Measurements from ENCODE around the gene OR2AG1.

OR2AG1 gene

DNA sequence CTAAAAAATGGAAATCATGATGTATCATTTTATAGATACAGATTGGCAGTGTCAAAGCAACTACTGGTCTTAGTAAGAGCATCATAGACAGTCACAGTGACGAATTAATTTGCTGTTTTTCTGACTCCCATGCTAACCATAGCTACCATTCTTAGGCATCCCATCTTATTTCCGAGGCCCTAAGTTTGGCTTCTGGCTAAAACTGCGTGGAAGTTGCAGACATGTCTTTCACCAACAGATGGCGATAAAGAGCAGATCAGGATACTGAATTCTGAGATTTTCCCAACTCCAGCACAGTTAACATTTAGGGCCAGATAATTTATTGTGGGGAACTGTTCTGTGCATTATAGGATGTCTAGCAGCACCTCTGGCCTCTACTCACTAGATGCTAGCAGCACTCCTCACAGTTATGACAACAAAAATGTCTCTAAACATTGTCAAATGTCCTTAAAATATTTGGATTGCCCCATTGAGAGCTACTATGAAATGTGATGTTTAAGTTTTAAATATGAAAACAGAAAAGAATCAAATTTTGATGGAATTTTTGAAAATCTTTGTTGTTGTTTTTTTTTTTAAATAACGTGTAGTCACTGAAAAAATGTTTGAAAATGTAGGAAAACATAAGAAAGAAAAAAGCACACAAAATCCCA lies 27.4 kb upstream of the OR2AG1 start:
- no peak for TF ChIP-seq CEBPB (IDR thresholded peaks at IDR 0.05)
- TF ChIP-seq CREB1 (IDR thresholded peaks at IDR 0.05; ENCODE audit: low read depth) = no peak
- peak; percentile 25; the same call in 1 of the 2 replicates for TF ChIP-seq RAD21 (IDR thresholded peaks at IDR 0.05; ENCODE audit: low read depth)

DNA sequence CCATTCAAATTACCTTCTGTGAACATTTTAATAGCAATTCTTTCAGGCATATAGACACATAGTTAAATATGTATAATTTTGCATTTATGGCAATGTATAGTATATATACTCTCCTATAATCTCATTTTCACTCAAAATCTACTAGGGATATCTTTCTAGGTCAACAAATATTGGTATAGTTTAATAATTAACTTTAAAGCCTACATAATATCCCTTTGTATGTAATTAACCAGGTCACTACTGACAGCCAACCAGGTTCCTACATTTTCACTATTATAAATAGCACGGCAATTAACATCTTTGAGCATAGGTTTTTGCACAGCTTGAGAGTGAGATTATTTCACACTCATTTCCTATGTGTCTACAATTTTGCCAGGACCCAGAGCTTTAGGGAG lies 26.9 kb upstream of the OR2AG1 start:
- no peak for TF ChIP-seq FOXM1 (IDR thresholded peaks at IDR 0.05; ENCODE audit: borderline replicate concordance, low read depth)
- TF ChIP-seq NFIC (IDR thresholded peaks at IDR 0.05) = no peak

DNA sequence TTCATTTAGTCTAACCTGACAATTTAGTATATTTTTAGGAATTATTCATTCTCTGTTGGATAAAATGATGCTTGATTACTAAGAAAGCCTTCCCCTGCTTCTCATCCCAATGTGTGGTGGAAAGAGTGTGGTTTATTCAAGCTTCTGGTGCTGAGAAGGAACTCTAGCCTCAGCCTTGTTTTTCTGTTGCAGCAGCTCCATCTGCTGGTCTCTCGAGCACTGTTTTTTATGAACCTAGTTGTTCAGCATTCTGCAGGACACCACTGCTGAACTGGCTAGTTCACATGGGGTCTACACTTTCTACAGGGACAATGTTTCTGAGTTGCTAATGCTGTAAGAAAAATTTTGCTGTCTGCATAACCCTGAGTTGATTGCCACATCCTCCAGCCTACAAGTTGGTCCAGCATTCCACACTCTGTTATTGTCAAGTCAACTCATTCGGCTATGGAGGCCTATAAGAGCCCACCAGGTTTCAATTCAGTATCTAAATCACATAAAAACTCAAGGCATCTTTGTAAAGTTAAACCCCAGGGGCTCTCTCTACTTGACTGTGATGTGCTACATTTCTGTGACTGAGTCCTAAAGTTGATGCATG lies 25.4 kb upstream of the OR2AG1 start:
- TF ChIP-seq CREB1 (IDR thresholded peaks at IDR 0.05; ENCODE audit: low read depth) (no peak), RAD21 (IDR thresholded peaks at IDR 0.05; ENCODE audit: low read depth) (peak; percentile 71), NFIC (IDR thresholded peaks at IDR 0.05) (no peak)

DNA sequence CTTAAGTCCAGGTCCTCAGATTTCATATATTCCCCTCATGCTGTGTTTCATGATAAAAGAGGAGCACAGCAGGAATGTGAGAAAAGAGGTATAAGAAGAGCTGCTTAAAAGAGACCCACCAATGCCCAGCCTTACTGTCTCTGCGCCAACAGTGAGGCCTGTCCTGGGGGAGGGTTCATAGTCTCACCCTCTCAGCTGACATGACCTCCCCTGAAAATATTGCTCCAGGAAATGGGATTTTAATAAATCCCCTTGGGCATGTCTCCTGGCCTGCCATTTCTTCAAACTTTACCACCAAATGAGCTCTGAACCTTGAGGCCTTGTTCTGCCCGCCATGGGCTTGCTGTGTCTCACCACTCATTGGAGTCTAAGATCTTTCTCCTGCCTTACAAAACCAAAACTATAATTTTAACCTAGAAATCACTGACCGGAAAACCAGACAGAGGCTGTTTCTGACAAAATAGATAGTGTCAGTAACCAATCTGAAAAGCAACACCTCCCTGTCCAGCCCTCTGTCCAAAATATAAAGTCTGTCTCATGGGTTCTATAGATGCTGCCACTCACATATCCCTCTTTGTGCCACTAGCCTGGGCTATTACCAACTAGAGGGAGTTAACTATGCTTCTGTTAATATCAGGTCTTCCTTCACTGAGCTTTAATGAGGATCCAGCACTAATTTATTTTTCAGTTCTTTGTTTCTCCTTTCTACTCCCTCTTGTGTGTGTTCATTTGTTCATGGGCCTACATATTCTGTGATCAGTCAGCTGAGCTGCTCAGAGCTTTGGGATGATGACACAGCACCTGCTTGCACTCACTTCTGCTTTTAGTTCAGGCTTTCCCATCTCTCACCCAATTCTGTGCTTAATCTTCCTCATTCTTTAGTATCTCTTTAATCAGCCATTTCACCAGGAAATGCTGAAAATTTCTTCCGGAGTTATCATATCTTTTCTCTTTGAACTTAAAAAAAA lies 10.6 kb upstream of the OR2AG1 start, which contains the start of gene OR2AG2:
TSS of gene OR2AG2 (minus strand) at position 51 of the 968 bp plus-strand sequence. CDS start 3,019 bp downstream, outside the sequence.
- no peak for TF ChIP-seq EGR1 (IDR thresholded peaks at IDR 0.05)
- TF ChIP-seq FOXM1 (IDR thresholded peaks at IDR 0.05; ENCODE audit: borderline replicate concordance, low read depth) = no peak
- no peak for TF ChIP-seq ZBTB7A (IDR thresholded peaks at IDR 0.05; ENCODE audit: low read depth)
- TF ChIP-seq, protein P1, sequence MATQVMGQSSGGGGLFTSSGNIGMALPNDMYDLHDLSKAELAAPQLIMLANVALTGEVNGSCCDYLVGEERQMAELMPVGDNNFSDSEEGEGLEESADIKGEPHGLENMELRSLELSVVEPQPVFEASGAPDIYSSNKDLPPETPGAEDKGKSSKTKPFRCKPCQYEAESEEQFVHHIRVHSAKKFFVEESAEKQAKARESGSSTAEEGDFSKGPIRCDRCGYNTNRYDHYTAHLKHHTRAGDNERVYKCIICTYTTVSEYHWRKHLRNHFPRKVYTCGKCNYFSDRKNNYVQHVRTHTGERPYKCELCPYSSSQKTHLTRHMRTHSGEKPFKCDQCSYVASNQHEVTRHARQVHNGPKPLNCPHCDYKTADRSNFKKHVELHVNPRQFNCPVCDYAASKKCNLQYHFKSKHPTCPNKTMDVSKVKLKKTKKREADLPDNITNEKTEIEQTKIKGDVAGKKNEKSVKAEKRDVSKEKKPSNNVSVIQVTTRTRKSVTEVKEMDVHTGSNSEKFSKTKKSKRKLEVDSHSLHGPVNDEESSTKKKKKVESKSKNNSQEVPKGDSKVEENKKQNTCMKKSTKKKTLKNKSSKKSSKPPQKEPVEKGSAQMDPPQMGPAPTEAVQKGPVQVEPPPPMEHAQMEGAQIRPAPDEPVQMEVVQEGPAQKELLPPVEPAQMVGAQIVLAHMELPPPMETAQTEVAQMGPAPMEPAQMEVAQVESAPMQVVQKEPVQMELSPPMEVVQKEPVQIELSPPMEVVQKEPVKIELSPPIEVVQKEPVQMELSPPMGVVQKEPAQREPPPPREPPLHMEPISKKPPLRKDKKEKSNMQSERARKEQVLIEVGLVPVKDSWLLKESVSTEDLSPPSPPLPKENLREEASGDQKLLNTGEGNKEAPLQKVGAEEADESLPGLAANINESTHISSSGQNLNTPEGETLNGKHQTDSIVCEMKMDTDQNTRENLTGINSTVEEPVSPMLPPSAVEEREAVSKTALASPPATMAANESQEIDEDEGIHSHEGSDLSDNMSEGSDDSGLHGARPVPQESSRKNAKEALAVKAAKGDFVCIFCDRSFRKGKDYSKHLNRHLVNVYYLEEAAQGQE (IDR thresholded peaks at IDR 0.05; ENCODE audit: low read depth) = no peak
- TF ChIP-seq TEAD4 (IDR thresholded peaks at IDR 0.05) = no peak
- TF ChIP-seq TAF1 (IDR thresholded peaks at IDR 0.05; ENCODE audit: low read depth) = no peak
- TF ChIP-seq CEBPB (IDR thresholded peaks at IDR 0.05) = no peak
- TF ChIP-seq, protein P2, sequence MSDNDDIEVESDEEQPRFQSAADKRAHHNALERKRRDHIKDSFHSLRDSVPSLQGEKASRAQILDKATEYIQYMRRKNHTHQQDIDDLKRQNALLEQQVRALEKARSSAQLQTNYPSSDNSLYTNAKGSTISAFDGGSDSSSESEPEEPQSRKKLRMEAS (IDR thresholded peaks at IDR 0.05) = no peak
- TF ChIP-seq NFIC (IDR thresholded peaks at IDR 0.05) = no peak
- TF ChIP-seq RAD21 (IDR thresholded peaks at IDR 0.05; ENCODE audit: low read depth) = no peak
- TF ChIP-seq CREB1 (IDR thresholded peaks at IDR 0.05; ENCODE audit: low read depth) = no peak
- TF ChIP-seq, protein P3, sequence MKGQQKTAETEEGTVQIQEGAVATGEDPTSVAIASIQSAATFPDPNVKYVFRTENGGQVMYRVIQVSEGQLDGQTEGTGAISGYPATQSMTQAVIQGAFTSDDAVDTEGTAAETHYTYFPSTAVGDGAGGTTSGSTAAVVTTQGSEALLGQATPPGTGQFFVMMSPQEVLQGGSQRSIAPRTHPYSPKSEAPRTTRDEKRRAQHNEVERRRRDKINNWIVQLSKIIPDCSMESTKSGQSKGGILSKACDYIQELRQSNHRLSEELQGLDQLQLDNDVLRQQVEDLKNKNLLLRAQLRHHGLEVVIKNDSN (IDR thresholded peaks at IDR 0.05) = no peak
- TF ChIP-seq EP300 (IDR thresholded peaks at IDR 0.05; ENCODE audit: borderline replicate concordance) = no peak
- no peak for TF ChIP-seq TCF12 (IDR thresholded peaks at IDR 0.05; ENCODE audit: low read depth)
- TF ChIP-seq YY1 (IDR thresholded peaks at IDR 0.05; ENCODE audit: low read depth) = no peak

DNA sequence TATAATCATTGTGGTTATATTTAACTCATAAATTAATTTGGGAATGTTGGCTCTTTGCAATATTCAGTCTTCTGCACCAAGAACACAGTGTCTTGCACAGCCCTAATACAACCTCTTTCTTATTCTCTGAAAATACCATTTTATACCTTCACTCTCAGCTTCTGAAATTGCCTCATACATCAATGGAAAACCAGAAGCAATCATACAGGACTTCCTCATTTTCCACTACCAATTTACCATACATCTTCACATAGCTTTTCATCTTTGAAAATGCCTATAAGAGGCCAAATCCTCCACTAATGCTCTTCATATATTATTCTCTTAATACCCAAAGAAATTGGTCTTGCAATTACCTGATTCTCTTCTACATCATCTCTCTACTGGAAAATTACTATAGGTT lies 4.3 kb upstream of the OR2AG1 start:
- TF ChIP-seq, protein P2 (IDR thresholded peaks at IDR 0.05) = no peak
- TF ChIP-seq TCF12 (IDR thresholded peaks at IDR 0.05; ENCODE audit: low read depth) (no peak), EGR1 (IDR thresholded peaks at IDR 0.05) (no peak), RAD21 (IDR thresholded peaks at IDR 0.05; ENCODE audit: low read depth) (no peak), ZBTB7A (IDR thresholded peaks at IDR 0.05; ENCODE audit: low read depth) (no peak), CEBPB (IDR thresholded peaks at IDR 0.05) (no peak), EP300 (IDR thresholded peaks at IDR 0.05; ENCODE audit: borderline replicate concordance) (no peak), NFIC (IDR thresholded peaks at IDR 0.05) (no peak), TAF1 (IDR thresholded peaks at IDR 0.05; ENCODE audit: low read depth) (no peak), CREB1 (IDR thresholded peaks at IDR 0.05; ENCODE audit: low read depth) (no peak), FOXM1 (IDR thresholded peaks at IDR 0.05; ENCODE audit: borderline replicate concordance, low read depth) (no peak), YY1 (IDR thresholded peaks at IDR 0.05; ENCODE audit: low read depth) (no peak), TEAD4 (IDR thresholded peaks at IDR 0.05) (no peak)
- TF ChIP-seq, protein P1 (IDR thresholded peaks at IDR 0.05; ENCODE audit: low read depth) = no peak
- TF ChIP-seq, protein P3 (IDR thresholded peaks at IDR 0.05) = no peak
